A549 (cell line): Measurements from ENCODE around the gene RTL9.

Experiments
- CTCF ChIP-seq: fragments of >200 bp; sonication (Bioruptor Twin); formaldehyde crosslinking; IDR thresholded peaks from 3 replicates; pipeline ENCODE4 v1.5.1; 2016
- EHMT2 ChIP-seq: fragments of 200-600 bp; sonication (generic); IDR thresholded peaks from 2 replicates; pipeline ENCODE4 v1.6.1; 2016; ENCODE audit warnings: antibody characterized with exemption, low read depth, mild to moderate bottlenecking, moderate library complexity
- POLR2A ChIP-seq: IDR thresholded peaks from 2 replicates; pipeline ENCODE4 v1.6.1; 2012; ENCODE audit warnings: mild to moderate bottlenecking, low read length
- SREBF2 ChIP-seq: fragments of 450-650 bp; IDR thresholded peaks from 2 replicates; pipeline ENCODE4 v1.6.1; 2014; ENCODE audit warnings: mild to moderate bottlenecking, moderate library complexity
- TF ChIP-seq, protein P1 (sequence below): fragments of 150-350 bp; IDR thresholded peaks from 2 replicates; pipeline ENCODE4 v1.6.1; 2014; ENCODE audit warnings: low read depth, mild to moderate bottlenecking, low read length

DNA sequence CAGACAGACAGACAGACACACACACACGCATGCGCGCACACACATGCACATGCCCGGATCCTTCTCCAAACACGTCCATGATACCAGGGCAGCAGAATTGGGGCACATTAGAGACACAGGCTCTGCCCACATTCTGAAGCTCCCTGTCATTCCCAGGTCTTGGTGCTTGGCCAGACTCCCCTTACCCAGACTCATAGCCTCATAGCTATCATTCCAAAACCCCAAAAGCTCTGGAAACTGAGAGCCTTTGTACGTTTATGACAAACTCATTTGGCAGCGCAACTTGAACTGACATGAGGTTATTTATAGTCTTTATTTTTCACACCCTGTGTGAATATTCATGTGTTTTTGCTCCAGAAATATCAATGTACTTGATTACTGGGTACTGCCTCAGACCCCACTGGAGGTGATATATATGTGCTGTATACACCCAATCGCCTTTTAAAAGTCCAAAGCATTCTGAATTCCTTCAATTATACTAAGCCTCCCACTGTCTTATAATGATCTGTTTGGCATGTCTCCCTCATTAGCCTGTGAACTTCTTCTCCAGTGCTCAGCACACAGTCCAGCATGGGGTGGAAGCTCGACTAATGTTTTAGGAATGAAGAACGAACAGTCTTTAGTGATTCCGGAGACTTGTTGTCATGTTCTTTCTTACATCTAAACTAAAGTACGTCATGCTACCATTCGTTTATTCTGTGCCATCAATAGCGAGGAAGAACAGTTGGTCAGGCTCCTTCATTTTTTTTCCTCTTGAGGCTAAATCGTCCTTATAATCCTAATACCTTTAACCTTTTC lies 45.0 kb downstream of the RTL9 start:
- TF ChIP-seq POLR2A = no peak
- TF ChIP-seq CTCF = no peak
- TF ChIP-seq EHMT2 = no peak
- no peak for TF ChIP-seq SREBF2
- TF ChIP-seq, protein P1, sequence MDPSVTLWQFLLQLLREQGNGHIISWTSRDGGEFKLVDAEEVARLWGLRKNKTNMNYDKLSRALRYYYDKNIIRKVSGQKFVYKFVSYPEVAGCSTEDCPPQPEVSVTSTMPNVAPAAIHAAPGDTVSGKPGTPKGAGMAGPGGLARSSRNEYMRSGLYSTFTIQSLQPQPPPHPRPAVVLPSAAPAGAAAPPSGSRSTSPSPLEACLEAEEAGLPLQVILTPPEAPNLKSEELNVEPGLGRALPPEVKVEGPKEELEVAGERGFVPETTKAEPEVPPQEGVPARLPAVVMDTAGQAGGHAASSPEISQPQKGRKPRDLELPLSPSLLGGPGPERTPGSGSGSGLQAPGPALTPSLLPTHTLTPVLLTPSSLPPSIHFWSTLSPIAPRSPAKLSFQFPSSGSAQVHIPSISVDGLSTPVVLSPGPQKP = no peak
